Trophoblast cell (in vitro differentiated cells and primary cell): ENCODE results near the gene FAM83F.

Experiments
- DNase-seq, 2 donors: peaks; one replicate each; pipeline ENCODE4 v3.0.0-alpha.2; 2016
- H2AFZ ChIP-seq: 2 replicates; pipeline ENCODE4 v1.6.1; 2013; ENCODE audit warnings: low read length, moderate library complexity, mild to moderate bottlenecking; ENCODE audit not compliant: insufficient read depth, poor library complexity
- H2AK5ac ChIP-seq: 2 replicates; pipeline ENCODE4 v1.6.1; 2013; ENCODE audit warnings: mild to moderate bottlenecking, low read length
- H2BK120ac ChIP-seq: 2 replicates; pipeline ENCODE4 v1.6.1; 2013; ENCODE audit warnings: low read length, mild to moderate bottlenecking, moderate library complexity; ENCODE audit not compliant: insufficient read depth, poor library complexity
- H2BK12ac ChIP-seq: 2 replicates; pipeline ENCODE4 v1.6.1; 2013; ENCODE audit warnings: mild to moderate bottlenecking, low read length, moderate library complexity
- H2BK5ac ChIP-seq: 2 replicates; pipeline ENCODE4 v1.6.1; 2013; ENCODE audit warnings: low read length, low read depth, moderate library complexity, mild to moderate bottlenecking; ENCODE audit not compliant: poor library complexity
- H3K14ac ChIP-seq: 2 replicates; pipeline ENCODE4 v1.6.1; 2013; ENCODE audit warnings: mild to moderate bottlenecking, low read length
- H3K18ac ChIP-seq: 2 replicates; pipeline ENCODE4 v1.6.1; 2013; ENCODE audit warnings: mild to moderate bottlenecking, low read length
- H3K23ac ChIP-seq: 2 replicates; pipeline ENCODE4 v1.6.1; 2013; ENCODE audit warnings: low read length
- H3K27ac ChIP-seq: 2 replicates; pipeline ENCODE4 v1.5.1; 2013; ENCODE audit warnings: low read depth, mild to moderate bottlenecking, inconsistent platforms, low read length, moderate library complexity
- H3K27me3 ChIP-seq: 2 replicates; pipeline ENCODE4 v1.6.1; 2013; ENCODE audit warnings: inconsistent platforms, mild to moderate bottlenecking, low read length, moderate library complexity; ENCODE audit not compliant: insufficient read depth
- H3K36me3 ChIP-seq, 2 experiments: 1 replicate in 1 of 2; 2 replicates in 1 of 2; pipeline ENCODE4 v1.6.1; 2013; ENCODE audit warnings: low read length in 2 of 2, mild to moderate bottlenecking in 2 of 2, moderate library complexity in 1 of 2; ENCODE audit not compliant: insufficient read depth in 2 of 2, control insufficient read depth in 1 of 2
- H3K4ac ChIP-seq: 2 replicates; pipeline ENCODE4 v1.6.1; 2013; ENCODE audit warnings: low read depth, mild to moderate bottlenecking, low read length, moderate library complexity
- H3K4me1 ChIP-seq, 2 experiments: 1 replicate in 1 of 2; 2 replicates in 1 of 2; pipeline ENCODE4 v1.6.1; 2013; ENCODE audit warnings: low read length in 2 of 2, mild to moderate bottlenecking in 2 of 2, moderate library complexity in 1 of 2; ENCODE audit not compliant: insufficient read depth in 2 of 2, control insufficient read depth in 1 of 2
- H3K4me2 ChIP-seq: 2 replicates; pipeline ENCODE4 v1.6.1; 2013; ENCODE audit warnings: inconsistent platforms, mild to moderate bottlenecking, low read length, moderate library complexity
- H3K4me3 ChIP-seq: 2 replicates; pipeline ENCODE4 v1.5.1; 2013; ENCODE audit warnings: mild to moderate bottlenecking, low read depth, low read length, inconsistent platforms
- H3K79me1 ChIP-seq: one replicate; pipeline ENCODE4 v1.6.1; 2013; ENCODE audit warnings: low read length
- H3K79me2 ChIP-seq: 2 replicates; pipeline ENCODE4 v1.6.1; 2013; ENCODE audit warnings: low read length, mild to moderate bottlenecking; ENCODE audit not compliant: control insufficient read depth, insufficient read depth, poor library complexity
- H3K9ac ChIP-seq: 2 replicates; pipeline ENCODE4 v1.6.1; 2013; ENCODE audit warnings: mild to moderate bottlenecking, low read length
- H3K9me3 ChIP-seq: 2 replicates; pipeline ENCODE4 v1.6.1; 2013; ENCODE audit warnings: low read depth, mild to moderate bottlenecking, control low read depth, inconsistent platforms, low read length; ENCODE audit not compliant: insufficient read depth
- H4K12ac ChIP-seq: 2 replicates; pipeline ENCODE4 v1.6.1; 2013; ENCODE audit warnings: low read depth, mild to moderate bottlenecking, low read length, moderate library complexity
- H4K8ac ChIP-seq: 2 replicates; pipeline ENCODE4 v1.6.1; 2013; ENCODE audit warnings: low read depth, mild to moderate bottlenecking, low read length, moderate library complexity
- H4K91ac ChIP-seq: one replicate; pipeline ENCODE4 v1.6.1; 2013; ENCODE audit warnings: low read depth, mild to moderate bottlenecking, low read length, moderate library complexity
- whole genome bisulfite sequencing: extraction: QIAGEN DNeasy Blood & Tissue Kit; methylation state at CpG from one replicate; pipeline ENCODE4 v1.1.7; 2013; ENCODE audit warnings: missing lambda C conversion rate; ENCODE audit not compliant: insufficient read length, insufficient coverage; ENCODE audit errors: extremely low coverage; 5-methylcytosine and 5-hydroxymethylcytosine counted together

Gene FAM83F

DNA sequence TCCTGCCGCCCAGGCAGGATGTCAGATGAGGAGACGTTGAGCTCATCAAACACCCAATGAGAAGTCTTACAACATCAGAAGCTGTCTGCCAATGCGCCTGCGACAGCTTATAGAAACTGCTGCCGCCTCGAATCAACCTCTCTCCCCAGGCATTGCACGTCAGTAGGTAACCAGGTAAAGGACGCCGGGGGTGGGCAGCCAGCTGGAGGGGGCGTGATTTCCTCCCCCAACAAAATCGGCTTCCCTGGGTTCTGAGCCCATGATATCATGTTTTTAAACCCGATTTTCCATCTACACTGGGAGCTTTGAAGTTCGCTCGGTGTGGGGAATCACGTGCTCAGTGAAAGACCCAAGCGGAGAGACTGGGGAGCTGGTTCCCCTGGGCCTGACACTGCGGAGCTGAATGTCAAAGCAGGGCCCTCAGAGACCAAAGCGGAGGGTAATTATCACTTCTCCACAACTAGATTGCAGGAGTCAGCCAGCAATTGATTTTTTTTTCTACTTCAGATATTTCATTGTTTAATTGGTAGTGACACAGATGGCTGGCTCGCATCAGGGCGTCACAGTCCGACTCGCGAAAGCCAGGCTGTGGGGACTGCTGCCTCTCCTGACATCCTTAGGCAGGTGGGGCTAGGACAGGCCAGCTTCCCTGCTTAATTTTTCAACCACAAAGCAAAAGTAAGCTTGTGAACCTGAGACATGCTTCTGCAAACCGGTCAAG, 15.4 kb downstream of the FAM83F start:
- no peak overlapping the region for H3K18ac ChIP-seq
- H4K91ac ChIP-seq, result no peak overlapping the region
- H3K27me3 ChIP-seq, result no peaks in the 10 kb centered on the region
- H3K9ac ChIP-seq, result no peak overlapping the region
- H3K27ac ChIP-seq, result no peak overlapping the region
- H2BK12ac ChIP-seq, result no peak overlapping the region
- no peak for DNase-seq
- H3K4me3 ChIP-seq, result no peak overlapping the region
- no peak overlapping the region for H2AK5ac ChIP-seq
- H3K4ac ChIP-seq, result no peak overlapping the region
- no peak overlapping the region for H3K23ac ChIP-seq
- H4K8ac ChIP-seq, result no peak overlapping the region
- H2BK120ac ChIP-seq, result no peak overlapping the region
- H2BK5ac ChIP-seq, result no peak overlapping the region
- no peaks in the 10 kb centered on the region for H3K79me1 ChIP-seq
- H3K36me3 ChIP-seq, result no peaks in the 10 kb centered on the region
- no peaks in the 10 kb centered on the region for H3K9me3 ChIP-seq
- no peaks in the 10 kb centered on the region for H3K4me1 ChIP-seq
- no peak overlapping the region for H4K12ac ChIP-seq
- no peak overlapping the region for H2AFZ ChIP-seq
- H3K79me2 ChIP-seq, result no peaks in the 10 kb centered on the region
- H3K4me2 ChIP-seq, result no peak overlapping the region
- no CpG with 5 or more reads among the region's 24 CpGs for WGBS
- H3K14ac ChIP-seq, result no peak overlapping the region

DNA sequence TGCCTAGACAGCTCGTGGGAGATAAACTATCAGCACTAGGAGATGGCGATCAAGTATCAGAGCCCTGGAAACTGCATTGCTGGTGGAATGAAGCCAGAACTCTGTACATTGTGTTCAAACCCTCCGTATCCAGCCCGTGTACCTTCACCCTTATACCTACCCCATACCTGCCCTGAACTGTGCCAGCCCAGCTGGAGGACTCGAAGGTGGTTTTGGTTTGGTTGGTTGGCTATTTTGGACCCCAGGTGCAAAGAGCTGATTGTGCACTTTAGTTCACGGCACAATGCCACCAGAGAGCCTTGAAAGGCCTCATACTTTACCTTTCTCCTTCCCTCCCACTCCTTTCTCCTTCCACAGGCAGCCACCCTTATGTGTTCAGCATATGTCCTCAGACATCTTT, 16.0 kb downstream of the FAM83F start:
- no peak overlapping the region for H3K23ac ChIP-seq
- WGBS, result no CpG with 5 or more reads among the region's 6 CpGs

DNA sequence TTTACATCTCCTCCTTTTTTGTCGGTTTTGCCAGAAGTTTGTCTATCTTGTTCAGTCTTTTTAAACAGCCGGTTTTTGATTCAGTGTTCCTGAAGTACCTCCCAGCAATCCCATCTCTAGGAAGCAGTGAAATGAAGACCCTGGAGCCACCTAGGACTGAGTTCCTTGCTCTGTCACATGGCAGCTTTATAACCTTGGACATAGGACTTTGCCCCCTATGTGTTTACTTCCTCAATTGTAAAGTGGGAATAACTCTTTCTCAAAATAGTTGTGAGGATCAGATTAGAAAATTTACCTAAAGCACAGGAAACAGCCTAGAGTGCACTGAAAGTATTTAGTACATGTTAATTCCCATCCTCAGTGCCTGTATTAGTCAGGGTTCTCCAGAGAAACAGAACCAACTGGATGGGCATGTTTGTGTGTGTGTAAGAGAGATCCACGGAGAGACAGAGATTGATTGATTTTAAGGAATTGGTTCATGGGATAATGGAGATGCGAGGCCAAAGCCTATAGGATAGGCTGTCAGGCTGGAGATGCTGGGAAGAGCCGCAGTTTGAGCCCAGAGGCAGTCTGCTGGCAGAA, 20.0 kb downstream of the FAM83F start:
- H3K23ac ChIP-seq, result no peak overlapping the region
- no peak overlapping the region for H3K4me3 ChIP-seq
- H3K4me1 ChIP-seq, result peaks cover 2 to 3% of the 10 kb centered on the region in 2 experiments

More for the DNA sequence above, 16.0 kb downstream of the FAM83F start:
- no peak overlapping the region for H3K4me3 ChIP-seq
- no peak for DNase-seq
- H2BK120ac ChIP-seq, result no peak overlapping the region
- H3K79me1 ChIP-seq, result no peaks in the 10 kb centered on the region
- H3K4me1 ChIP-seq, result peaks cover 2 to 3% of the 10 kb centered on the region in 2 experiments
- no peaks in the 10 kb centered on the region for H3K79me2 ChIP-seq
- no peak overlapping the region for H2BK12ac ChIP-seq
- H3K18ac ChIP-seq, result no peak overlapping the region
- H4K91ac ChIP-seq, result no peak overlapping the region
- no peak overlapping the region for H3K4me2 ChIP-seq
- no peak overlapping the region for H2BK5ac ChIP-seq
- no peak overlapping the region for H3K27ac ChIP-seq
- no peak overlapping the region for H2AK5ac ChIP-seq
- peak overlapping the region; percentile 15 for H3K14ac ChIP-seq
- H3K36me3 ChIP-seq, result no peaks in the 10 kb centered on the region
- H3K9ac ChIP-seq, result no peak overlapping the region
- no peaks in the 10 kb centered on the region for H3K9me3 ChIP-seq
- no peaks in the 10 kb centered on the region for H3K27me3 ChIP-seq
- H4K12ac ChIP-seq, result no peak overlapping the region
- no peak overlapping the region for H3K4ac ChIP-seq
- H4K8ac ChIP-seq, result no peak overlapping the region
- no peak overlapping the region for H2AFZ ChIP-seq

DNA sequence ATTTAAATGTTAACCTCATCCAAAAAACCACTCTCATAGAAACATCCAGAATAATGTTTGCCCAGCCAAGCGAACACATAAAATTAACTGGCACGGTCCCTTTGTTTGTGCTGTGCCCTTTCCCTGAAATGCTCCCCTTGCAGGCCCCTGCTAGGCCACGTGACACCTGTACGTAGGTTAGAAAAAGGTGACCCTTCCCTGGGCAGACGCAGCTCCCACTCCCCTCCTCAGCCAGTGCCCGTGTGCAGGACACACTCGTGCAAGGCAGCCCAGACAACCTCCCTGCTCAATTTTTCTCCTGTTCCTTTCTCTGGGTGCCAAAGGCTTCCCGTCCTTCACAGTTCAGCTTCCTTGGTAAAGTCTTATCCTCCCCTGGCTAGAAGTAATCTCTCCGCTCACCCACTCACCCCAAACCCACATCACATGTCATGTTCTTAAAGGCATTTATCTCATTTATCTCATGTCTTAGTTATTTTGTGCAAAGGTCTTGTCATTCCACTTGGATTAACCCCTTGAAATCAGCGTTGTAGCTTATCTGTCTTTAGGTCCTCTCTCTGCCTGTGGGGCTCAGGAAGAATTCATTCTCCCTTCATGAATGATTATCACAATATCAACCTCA, 20.7 kb downstream of the FAM83F start:
- Histone ChIP-seq H3K36me3 (no peaks in the 10 kb centered on the region), H3K79me1 (no peaks in the 10 kb centered on the region), H4K8ac (no peak overlapping the region), H3K9ac (no peak overlapping the region), H3K27me3 (no peaks in the 10 kb centered on the region), H3K9me3 (no peaks in the 10 kb centered on the region), H2AFZ (no peak overlapping the region), H3K4me1 (peaks cover 2 to 3% of the 10 kb centered on the region in 2 experiments), H4K91ac (no peak overlapping the region), H3K4me3 (no peak overlapping the region), H3K27ac (no peak overlapping the region), H2AK5ac (no peak overlapping the region), H4K12ac (no peak overlapping the region), H2BK12ac (no peak overlapping the region), H2BK120ac (no peak overlapping the region), H3K4ac (no peak overlapping the region), H3K79me2 (no peaks in the 10 kb centered on the region), H2BK5ac (no peak overlapping the region), H3K23ac (no peak overlapping the region), H3K4me2 (no peak overlapping the region), H3K18ac (no peak overlapping the region), H3K14ac (no peak overlapping the region)
- peak in 1 of 2 donors; percentile 8 for DNase-seq
- no CpG with 5 or more reads among the region's 10 CpGs for WGBS

More for the DNA sequence above, 20.0 kb downstream of the FAM83F start:
- no peak overlapping the region for H4K12ac ChIP-seq
- no peaks in the 10 kb centered on the region for H3K36me3 ChIP-seq
- no peak overlapping the region for H3K4me2 ChIP-seq
- no peak overlapping the region for H3K18ac ChIP-seq
- H3K9ac ChIP-seq, result no peak overlapping the region
- no peak overlapping the region for H4K91ac ChIP-seq
- H2BK5ac ChIP-seq, result no peak overlapping the region
- no peak overlapping the region for H3K4ac ChIP-seq
- H4K8ac ChIP-seq, result no peak overlapping the region
- H3K79me1 ChIP-seq, result no peaks in the 10 kb centered on the region
- H3K79me2 ChIP-seq, result no peaks in the 10 kb centered on the region
- no peak overlapping the region for H2BK12ac ChIP-seq
- no peak overlapping the region for H3K14ac ChIP-seq
- no peak overlapping the region for H3K27ac ChIP-seq
- no peaks in the 10 kb centered on the region for H3K27me3 ChIP-seq
- WGBS, result no CpG with 5 or more reads among the region's 5 CpGs
- no peak overlapping the region for H2BK120ac ChIP-seq
- H3K9me3 ChIP-seq, result no peaks in the 10 kb centered on the region
- H2AFZ ChIP-seq, result no peak overlapping the region
- H2AK5ac ChIP-seq, result no peak overlapping the region
- no peak for DNase-seq
